Neural cell (in vitro differentiated cells): ENCODE data around the gene FANCL. TPM values are rescaled to one million over a fixed set of nuclear protein-coding genes. Genes with fewer than 3 reads are reported as not detected.
"Not testable (repeated sequence)": the region's sequence is repeated elsewhere in the genome, so short reads cannot be mapped to it uniquely, and the experiment has no call there.

Experiments
- H2AFZ ChIP-seq: fragments of 200-600, 300-800 bp; sonication (generic), shearing (Covaris generic); 2 replicates; pipeline ENCODE4 v1.6.0; 2014; ENCODE audit warnings: low read depth, mild to moderate bottlenecking, antibody characterized with exemption, low read length, moderate library complexity
- H3F3A ChIP-seq: fragments of 200-600 bp; shearing (Covaris generic); 2 replicates; pipeline ENCODE4 v1.6.1; 2016; ENCODE audit warnings: mild to moderate bottlenecking, moderate library complexity, mixed read lengths, antibody characterized with exemption, low read length; ENCODE audit not compliant: insufficient read depth, poor library complexity, severe bottlenecking
- H3K27ac ChIP-seq: fragments of 200-600, 300-800 bp; sonication (generic), shearing (Covaris generic); 2 replicates; pipeline ENCODE4 v1.5.1; 2014; ENCODE audit warnings: mild to moderate bottlenecking, low read length, moderate library complexity
- H3K27me3 ChIP-seq: fragments of 300-800, 200-600 bp; sonication (generic), shearing (Covaris generic); 2 replicates; pipeline ENCODE4 v1.6.0; 2014; ENCODE audit warnings: mild to moderate bottlenecking, low read depth, low read length, moderate library complexity; ENCODE audit not compliant: insufficient read depth
- H3K36me3 ChIP-seq: fragments of 300-800, 200-600 bp; sonication (generic), shearing (Covaris generic); 2 replicates; pipeline ENCODE4 v1.5.1; 2014; ENCODE audit warnings: mild to moderate bottlenecking, antibody characterized with exemption, low read length, moderate library complexity; ENCODE audit not compliant: insufficient read depth
- H3K4me2 ChIP-seq: fragments of 300-800, 200-600 bp; sonication (generic), shearing (Covaris generic); 2 replicates; pipeline ENCODE4 v1.6.0; 2014; ENCODE audit warnings: mild to moderate bottlenecking, low read length
- H3K4me3 ChIP-seq: fragments of 300-800, 200-600 bp; sonication (generic), shearing (Covaris generic); 2 replicates; pipeline ENCODE4 v1.5.1; 2014; ENCODE audit warnings: mild to moderate bottlenecking, low read length, moderate library complexity
- H3K79me2 ChIP-seq: fragments of 200-600 bp; shearing (Covaris generic); replicated peaks from 2 replicates; pipeline ENCODE4 v1.6.0; 2014; ENCODE audit warnings: mild to moderate bottlenecking, low read length, moderate library complexity; ENCODE audit not compliant: insufficient read depth
- H3K9ac ChIP-seq: fragments of 300-800, 200-600 bp; sonication (generic), shearing (Covaris generic); 2 replicates; pipeline ENCODE4 v1.6.1; 2016; ENCODE audit warnings: mild to moderate bottlenecking, low read length, mixed read lengths
- H3K9me2 ChIP-seq: fragments of 200-600 bp; shearing (Covaris generic); 2 replicates; pipeline ENCODE4 v1.6.1; 2016; ENCODE audit warnings: mild to moderate bottlenecking, low read length, mixed read lengths; ENCODE audit not compliant: insufficient read depth
- H3K9me3 ChIP-seq: fragments of 200-600, 300-800 bp; sonication (generic), shearing (Covaris generic); 2 replicates; pipeline ENCODE4 v1.6.1; 2016; ENCODE audit warnings: mild to moderate bottlenecking, mixed run types, low read length, moderate library complexity, mixed read lengths
- H4K20me1 ChIP-seq: fragments of 200-600 bp; shearing (Covaris generic); 2 replicates; pipeline ENCODE4 v1.6.1; 2016; ENCODE audit warnings: mild to moderate bottlenecking, mixed run types; ENCODE audit not compliant: insufficient read depth
- CTCF ChIP-seq: fragments of 450-650 bp; IDR thresholded peaks from 2 replicates; pipeline ENCODE4 v1.5.1; 2014; ENCODE audit warnings: antibody characterized with exemption, mild to moderate bottlenecking, moderate library complexity; ENCODE audit not compliant: poor library complexity, severe bottlenecking
- EP300 ChIP-seq: fragments of 450-650 bp; conservative IDR thresholded peaks from 2 replicates; pipeline ENCODE4 v1.6.1; 2014; ENCODE audit warnings: antibody characterized with exemption, mild to moderate bottlenecking, moderate library complexity; ENCODE audit not compliant: poor library complexity, severe bottlenecking
- EZH2 ChIP-seq: fragments of 200-600, 300-800 bp; shearing (Covaris generic), sonication (generic); IDR thresholded peaks from 2 replicates; pipeline ENCODE4 v1.6.1; 2014; ENCODE audit warnings: antibody characterized with exemption, low read length, borderline replicate concordance, mild to moderate bottlenecking; ENCODE audit not compliant: insufficient read depth, poor library complexity, severe bottlenecking
- MXI1 ChIP-seq: fragments of 450-650 bp; conservative IDR thresholded peaks from 2 replicates; pipeline ENCODE4 v1.6.1; 2014; ENCODE audit warnings: antibody characterized with exemption, mild to moderate bottlenecking; ENCODE audit not compliant: poor library complexity, severe bottlenecking
- POLR2AphosphoS5 ChIP-seq: IDR thresholded peaks from 2 replicates; pipeline ENCODE4 v1.6.1; 2012
- RAD21 ChIP-seq: fragments of 450-650 bp; conservative IDR thresholded peaks from 2 replicates; pipeline ENCODE4 v1.6.1; 2014; ENCODE audit warnings: antibody characterized with exemption, mild to moderate bottlenecking, moderate library complexity
- REST ChIP-seq: IDR thresholded peaks from 2 replicates; pipeline ENCODE4 v1.6.1; 2012; ENCODE audit warnings: borderline replicate concordance
- SMC3 ChIP-seq: fragments of 450-650 bp; conservative IDR thresholded peaks from 2 replicates; pipeline ENCODE4 v1.6.1; 2014; ENCODE audit warnings: antibody characterized with exemption, mild to moderate bottlenecking, moderate library complexity; ENCODE audit not compliant: poor library complexity
- TAF1 ChIP-seq: IDR thresholded peaks from 2 replicates; pipeline ENCODE4 v1.6.1; 2012; ENCODE audit warnings: low read depth
- polyA plus RNA-seq: library from polyadenylated mRNA; depleted of rRNA; stranded (reverse); fragments of >200 nt; gene quantifications from 2 replicates; pipeline ENCODE4 v1.2.3, GENCODE V29; 2014

FANCL gene
- polyA plus RNA-seq, 1 donor from 2014 or later = 72.8 TPM

GRCh38 chr2:58266211-58266610 lies 25.1 kb upstream of the FANCL start:
- Histone ChIP-seq H3K4me3 (no peak overlapping the region), H3K27ac (no peak overlapping the region), H3K36me3 (no peaks in the 10 kb centered on the region), H2AFZ (no peak overlapping the region), H3K79me2 (no peaks in the 10 kb centered on the region), H3K27me3 (no peaks in the 10 kb centered on the region), H3F3A (no peaks in the 10 kb centered on the region), H4K20me1 (no peaks in the 10 kb centered on the region), H3K9me2 (no peaks in the 10 kb centered on the region), H3K4me2 (no peak overlapping the region), H3K9me3 (no peaks in the 10 kb centered on the region), H3K9ac (no peak overlapping the region)
- no peak for TF ChIP-seq EP300
- no peak for TF ChIP-seq REST
- no peak for TF ChIP-seq CTCF

GRCh38 chr2:58261209-58261608 lies 20.1 kb upstream of the FANCL start:
- no peaks in the 10 kb centered on the region for H3F3A ChIP-seq
- H3K27ac ChIP-seq = no peak overlapping the region
- no peaks in the 10 kb centered on the region for H3K9me2 ChIP-seq
- H3K79me2 ChIP-seq = no peaks in the 10 kb centered on the region
- no peaks in the 10 kb centered on the region for H3K27me3 ChIP-seq
- no peak overlapping the region for H2AFZ ChIP-seq
- TF ChIP-seq RAD21 = no peak
- no peak for TF ChIP-seq MXI1
- TF ChIP-seq EZH2 = no peak
- TF ChIP-seq CTCF = no peak
- no peak for TF ChIP-seq REST
- no peak for TF ChIP-seq POLR2AphosphoS5
- no peak for TF ChIP-seq TAF1
- TF ChIP-seq SMC3 = no peak
- TF ChIP-seq EP300 = no peak
- no peak overlapping the region for H3K4me2 ChIP-seq
- no peaks in the 10 kb centered on the region for H4K20me1 ChIP-seq
- no peak overlapping the region for H3K4me3 ChIP-seq
- H3K9ac ChIP-seq = no peak overlapping the region
- no peaks in the 10 kb centered on the region for H3K9me3 ChIP-seq
- H3K36me3 ChIP-seq = no peaks in the 10 kb centered on the region

GRCh38 chr2:58258456-58258855 lies 17.3 kb upstream of the FANCL start:
- not testable (repeated sequence) for H3K79me2 ChIP-seq, H2AFZ ChIP-seq, H3K27me3 ChIP-seq, H3F3A ChIP-seq, H3K36me3 ChIP-seq, H3K9me2 ChIP-seq, H3K9me3 ChIP-seq, H3K4me2 ChIP-seq, H3K9ac ChIP-seq, H4K20me1 ChIP-seq, H3K4me3 ChIP-seq, H3K27ac ChIP-seq
